Dendritic cell treated with granulocyte-macrophage colony-stimulating factor and Interleukin-4, amounts not matched to agents 40 ng/mL and 50 ng/mL, for 4 days (primary cell): ENCODE data around the gene EFNA2.

Experiments
- H3K27ac Mint-ChIP-seq: one replicate; pipeline ENCODE4 v1.8.0; 2022; ENCODE audit warnings: mild to moderate bottlenecking, mixed read lengths
- H3K27me3 Mint-ChIP-seq: one replicate; pipeline ENCODE4 v1.8.0; 2022; ENCODE audit warnings: mild to moderate bottlenecking, mixed read lengths
- H3K36me3 Mint-ChIP-seq: one replicate; pipeline ENCODE4 v1.8.0; 2022; ENCODE audit warnings: low read depth, mixed read lengths
- H3K4me1 Mint-ChIP-seq: one replicate; pipeline ENCODE4 v1.8.0; 2022; ENCODE audit warnings: low read depth, mixed read lengths
- H3K4me3 Mint-ChIP-seq: one replicate; pipeline ENCODE4 v1.8.0; 2022; ENCODE audit warnings: mild to moderate bottlenecking, moderate library complexity, mixed read lengths
- H3K9me3 Mint-ChIP-seq: one replicate; pipeline ENCODE4 v1.8.0; 2022; ENCODE audit warnings: mixed read lengths
- intact Hi-C: fragments of 100-400 bp; cut with micrococcal nuclease; formaldehyde crosslinking; loops from one replicate; pipeline ENCODE4 v1.15.0; 2022

The EFNA2 gene

GRCh38 chr19:1253514-1254080 is 32.1 kb upstream of the EFNA2 start:
- H3K27me3 Mint-ChIP-seq = no peaks in the 10 kb centered on the region
- intact Hi-C loops = no loop called here
- peak overlapping the region; percentile 96 for H3K27ac Mint-ChIP-seq
- H3K9me3 Mint-ChIP-seq = no peaks in the 10 kb centered on the region
- H3K36me3 Mint-ChIP-seq = peaks cover 91% of the 10 kb centered on the region
- H3K4me3 Mint-ChIP-seq = peak overlapping the region; percentile 96
- peaks cover 43% of the 10 kb centered on the region for H3K4me1 Mint-ChIP-seq

GRCh38 chr19:1254081-1254527 is 31.6 kb upstream of the EFNA2 start:
- Mint-ChIP-seq H3K27ac (peak overlapping the region; percentile 96), H3K4me3 (peak overlapping the region; percentile 96), H3K27me3 (no peaks in the 10 kb centered on the region), H3K4me1 (peaks cover 47% of the 10 kb centered on the region), H3K9me3 (no peaks in the 10 kb centered on the region), H3K36me3 (peaks cover 96% of the 10 kb centered on the region)
- intact Hi-C loops = no loop called here

- Mint-ChIP-seq H3K4me3 (peak overlapping the region; percentile 96), H3K4me1 (peaks cover 52% of the 10 kb centered on the region), H3K27me3 (no peaks in the 10 kb centered on the region), H3K27ac (peak overlapping the region; percentile 96), H3K36me3 (peaks cover 96% of the 10 kb centered on the region), H3K9me3 (no peaks in the 10 kb centered on the region)
- intact Hi-C loops = no loop called here
Observed at GRCh38 chr19:1254530-1255185, 31.0 kb upstream of the EFNA2 start.

- peaks cover 61% of the 10 kb centered on the region for H3K4me1 Mint-ChIP-seq
- H3K27ac Mint-ChIP-seq = peak overlapping the region; percentile 96
- H3K36me3 Mint-ChIP-seq = peaks cover 89% of the 10 kb centered on the region
- H3K27me3 Mint-ChIP-seq = no peaks in the 10 kb centered on the region
- intact Hi-C loops = no loop called here
- H3K4me3 Mint-ChIP-seq = peak overlapping the region; percentile 54
- no peaks in the 10 kb centered on the region for H3K9me3 Mint-ChIP-seq
Observed at GRCh38 chr19:1255186-1256161, 30.2 kb upstream of the EFNA2 start.

- H3K9me3 Mint-ChIP-seq = no peaks in the 10 kb centered on the region
- intact Hi-C loops = no loop called here
- H3K27me3 Mint-ChIP-seq = peaks cover 2% of the 10 kb centered on the region
- peaks cover 69% of the 10 kb centered on the region for H3K4me1 Mint-ChIP-seq
- no peak overlapping the region for H3K4me3 Mint-ChIP-seq
- H3K36me3 Mint-ChIP-seq = peaks cover 75% of the 10 kb centered on the region
- H3K27ac Mint-ChIP-seq = peak overlapping the region; percentile 96
Observed at GRCh38 chr19:1256646-1257474, 28.8 kb upstream of the EFNA2 start.

GRCh38 chr19:1257475-1258162 is 28.1 kb upstream of the EFNA2 start:
- H3K27ac Mint-ChIP-seq = peak overlapping the region; percentile 90
- no peaks in the 10 kb centered on the region for H3K9me3 Mint-ChIP-seq
- peak overlapping the region; percentile 59 for H3K4me3 Mint-ChIP-seq
- intact Hi-C loops = no loop called here
- H3K27me3 Mint-ChIP-seq = peaks cover 2% of the 10 kb centered on the region
- peaks cover 67% of the 10 kb centered on the region for H3K36me3 Mint-ChIP-seq
- peaks cover 70% of the 10 kb centered on the region for H3K4me1 Mint-ChIP-seq

- intact Hi-C loops = no loop called here
- H3K36me3 Mint-ChIP-seq = peaks cover 62% of the 10 kb centered on the region
- H3K27ac Mint-ChIP-seq = peak overlapping the region; percentile 90
- peaks cover 2% of the 10 kb centered on the region for H3K27me3 Mint-ChIP-seq
- peaks cover 74% of the 10 kb centered on the region for H3K4me1 Mint-ChIP-seq
- H3K4me3 Mint-ChIP-seq = peak overlapping the region; percentile 59
- H3K9me3 Mint-ChIP-seq = no peaks in the 10 kb centered on the region
Observed at GRCh38 chr19:1258163-1258492, 27.5 kb upstream of the EFNA2 start.

- intact Hi-C loops = no loop called here
- peaks cover 74% of the 10 kb centered on the region for H3K4me1 Mint-ChIP-seq
- H3K27ac Mint-ChIP-seq = peak overlapping the region; percentile 90
- no peaks in the 10 kb centered on the region for H3K9me3 Mint-ChIP-seq
- H3K36me3 Mint-ChIP-seq = peaks cover 56% of the 10 kb centered on the region
- peak overlapping the region; percentile 77 for H3K4me3 Mint-ChIP-seq
- peaks cover 2% of the 10 kb centered on the region for H3K27me3 Mint-ChIP-seq
Observed at GRCh38 chr19:1258707-1259205, 26.9 kb upstream of the EFNA2 start.

- intact Hi-C loops = no loop called here
- H3K27me3 Mint-ChIP-seq = peaks cover 2% of the 10 kb centered on the region
- peaks cover 79% of the 10 kb centered on the region for H3K4me1 Mint-ChIP-seq
- peaks cover 50% of the 10 kb centered on the region for H3K36me3 Mint-ChIP-seq
- peak overlapping the region; percentile 90 for H3K27ac Mint-ChIP-seq
- no peaks in the 10 kb centered on the region for H3K9me3 Mint-ChIP-seq
- H3K4me3 Mint-ChIP-seq = peak overlapping the region; percentile 77
Observed at GRCh38 chr19:1259206-1259875, 26.3 kb upstream of the EFNA2 start.

- intact Hi-C loops = loop anchor here (1.0 kb wide), 1 partner anchor 8 kb away; no protein-coding TSS in a partner anchor
- no peaks in the 10 kb centered on the region for H3K9me3 Mint-ChIP-seq
- peak overlapping the region; percentile 90 for H3K27ac Mint-ChIP-seq
- H3K4me1 Mint-ChIP-seq = peaks cover 79% of the 10 kb centered on the region
- H3K27me3 Mint-ChIP-seq = peaks cover 2% of the 10 kb centered on the region
- peak overlapping the region; percentile 84 for H3K4me3 Mint-ChIP-seq
- H3K36me3 Mint-ChIP-seq = peaks cover 42% of the 10 kb centered on the region
Observed at GRCh38 chr19:1259876-1260748, 25.6 kb upstream of the EFNA2 start.

- peak overlapping the region; percentile 90 for H3K27ac Mint-ChIP-seq
- peak overlapping the region; percentile 84 for H3K4me3 Mint-ChIP-seq
- peaks cover 34% of the 10 kb centered on the region for H3K36me3 Mint-ChIP-seq
- H3K27me3 Mint-ChIP-seq = peaks cover 2% of the 10 kb centered on the region
- no peaks in the 10 kb centered on the region for H3K9me3 Mint-ChIP-seq
- intact Hi-C loops = loop anchor here (1.0 kb wide), 1 partner anchor 9 kb away; no protein-coding TSS in a partner anchor
- peaks cover 81% of the 10 kb centered on the region for H3K4me1 Mint-ChIP-seq
Observed at GRCh38 chr19:1260749-1261537, 24.7 kb upstream of the EFNA2 start.
